Measurements from ENCODE around the gene SLC12A6. TPM values are rescaled to one million over a fixed set of nuclear protein-coding genes. Genes with fewer than 3 reads are reported as not detected.
A peak's percentile ranks its signal among the peaks of the same experiment; 100 is the strongest.
"Not testable (repeated sequence)": the region's sequence is repeated elsewhere in the genome, so short reads cannot be mapped to it uniquely, and the experiment has no call there.

The SLC12A6 gene
- total RNA-seq, result 7.0 TPM

- ATAC-seq, result peak; percentile 97
- DNase-seq (ENCODE audit: low spot score), result peak; percentile 91
Measured at GRCh38 chr15:34337557-34338306, at the start of gene SLC12A6. Gene SLC12A6 (minus strand): TSS chr15:34337781. CDS start chr15:34336680, 1,101 bp downstream.

DNA sequence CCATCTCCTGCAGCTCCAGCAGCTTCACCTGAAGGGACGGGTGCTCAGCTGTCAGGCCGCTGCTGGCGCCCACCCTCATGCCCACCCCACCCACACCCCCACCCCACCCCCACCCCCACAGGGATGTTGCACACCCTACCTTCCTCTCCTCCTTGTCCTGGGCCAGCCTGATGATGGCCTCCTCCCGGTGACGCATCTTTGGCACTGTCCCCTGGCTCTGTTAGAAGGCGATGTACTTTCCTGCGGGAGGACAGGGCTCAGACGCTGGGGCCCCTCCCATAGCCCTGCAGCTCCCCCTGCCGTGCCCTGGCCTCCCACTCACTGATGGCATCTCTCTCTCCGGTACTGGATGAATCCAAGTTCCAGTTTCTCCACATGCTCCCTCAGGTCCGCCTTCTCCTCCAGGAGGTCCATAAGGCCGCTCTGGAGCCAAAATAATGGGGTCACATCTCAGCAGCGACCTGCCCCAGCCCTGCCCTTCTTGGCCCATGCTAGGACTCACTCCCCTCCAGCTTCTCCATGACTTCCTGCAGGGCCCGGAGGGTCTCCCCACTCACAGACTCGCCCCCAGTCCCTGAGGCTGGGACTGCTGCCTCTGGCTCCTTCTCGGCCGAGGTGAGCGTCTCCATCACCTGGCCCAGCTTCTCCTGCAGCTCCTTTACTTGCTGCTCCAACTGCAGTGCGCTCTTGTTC lies 44.4 kb upstream of the SLC12A6 start:
- DNase-seq (ENCODE audit: low spot score); ATAC-seq: not testable (repeated sequence)

GRCh38 chr15:34380491-34380890 lies 42.9 kb upstream of the SLC12A6 start:
- not testable (repeated sequence) for DNase-seq (ENCODE audit: low spot score); ATAC-seq

DNA sequence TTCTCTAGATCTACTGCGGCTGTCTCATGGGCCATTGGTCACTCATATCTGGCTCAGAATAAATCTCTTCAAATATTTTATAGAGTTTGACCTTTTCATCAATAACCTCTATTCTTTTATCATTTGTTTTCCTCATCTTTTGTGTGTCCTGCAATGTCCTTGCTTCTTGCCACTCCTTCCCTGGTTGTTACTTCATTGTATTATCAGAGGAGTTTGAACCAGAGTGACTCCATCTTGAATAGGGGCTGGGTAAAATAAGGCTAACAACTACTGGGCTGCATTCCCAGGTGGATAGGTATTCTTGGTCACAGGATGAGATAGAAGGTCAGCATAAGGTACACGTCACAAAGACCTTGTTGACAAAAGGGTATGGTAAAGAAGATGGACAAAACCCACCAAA lies 39.3 kb upstream of the SLC12A6 start:
- ATAC-seq, result no peak
- DNase-seq (ENCODE audit: low spot score), result no peak

- not testable (repeated sequence) for DNase-seq (ENCODE audit: low spot score); ATAC-seq
Measured at GRCh38 chr15:34375541-34375940, 38.0 kb upstream of the SLC12A6 start.

GRCh38 chr15:34374816-34375215 lies 37.2 kb upstream of the SLC12A6 start:
- DNase-seq (ENCODE audit: low spot score) (no peak), ATAC-seq (no peak)

GRCh38 chr15:34373951-34374350 lies 36.4 kb upstream of the SLC12A6 start:
- DNase-seq (ENCODE audit: low spot score) (no peak), ATAC-seq (no peak)

- no peak for DNase-seq (ENCODE audit: low spot score)
Measured at GRCh38 chr15:34370643-34371042, 33.1 kb upstream of the SLC12A6 start.

GRCh38 chr15:34370129-34370528 lies 32.5 kb upstream of the SLC12A6 start:
- ATAC-seq (no peak), DNase-seq (ENCODE audit: low spot score) (no peak)

More at GRCh38 chr15:34370643-34371042, 33.1 kb upstream of the SLC12A6 start:
- ATAC-seq, result no peak

DNA sequence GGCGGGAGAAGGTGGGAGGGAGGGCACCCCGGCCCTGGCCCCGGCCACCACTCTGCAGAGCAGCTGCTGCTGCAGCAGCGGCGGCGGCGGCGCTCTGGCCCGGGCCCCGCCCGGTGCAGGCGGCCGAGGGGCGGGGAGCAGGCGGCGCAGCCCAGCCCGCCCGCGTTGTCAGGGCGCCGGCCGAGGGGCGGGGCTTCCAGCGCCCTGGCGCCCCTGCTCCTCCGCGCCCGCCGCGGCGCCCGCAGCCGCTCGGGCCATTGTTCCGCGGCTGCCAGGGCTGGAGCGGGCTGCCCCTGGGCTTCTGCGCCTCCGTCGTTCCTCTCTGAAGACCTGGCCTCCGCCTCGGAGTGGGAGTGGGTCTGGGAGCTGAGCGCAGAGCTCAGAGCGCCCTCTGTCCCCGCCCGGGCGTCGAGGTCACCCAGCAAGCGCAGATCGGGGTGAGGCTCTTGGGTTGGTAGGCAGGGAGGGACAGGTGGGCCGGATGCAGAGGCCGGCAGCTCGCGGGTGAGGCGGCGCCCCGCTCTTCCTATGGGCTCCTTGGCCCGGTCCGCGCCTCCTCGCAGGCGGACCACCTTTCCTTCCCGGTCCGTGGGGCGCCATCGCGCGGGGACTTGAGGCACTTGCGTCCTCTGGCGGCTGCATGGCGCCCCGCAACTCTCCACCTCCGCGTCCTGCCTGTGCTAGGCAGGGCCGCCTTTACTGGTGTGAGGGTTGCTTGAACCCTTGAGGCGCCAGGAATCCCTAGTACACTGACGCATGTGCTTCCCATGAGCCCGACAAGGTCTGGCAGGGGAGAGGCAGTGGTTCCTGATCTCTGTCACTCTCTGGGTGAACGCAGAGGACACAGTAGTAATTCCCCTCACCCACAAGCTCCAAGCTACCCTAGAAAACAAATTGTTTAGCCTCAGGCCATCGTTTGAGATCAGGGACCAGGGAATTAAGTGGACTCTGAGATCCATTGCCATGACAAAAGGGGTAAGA lies 29.8 kb upstream of the SLC12A6 start, which contains the start of gene LPCAT4:
LPCAT4 (minus strand) TSS at position 96 of the 981 bp plus-strand sequence. CDS start 96 bp downstream, outside the sequence.
- DNase-seq (ENCODE audit: low spot score) (peak; percentile 87), ATAC-seq (peak; percentile 95)

DNA sequence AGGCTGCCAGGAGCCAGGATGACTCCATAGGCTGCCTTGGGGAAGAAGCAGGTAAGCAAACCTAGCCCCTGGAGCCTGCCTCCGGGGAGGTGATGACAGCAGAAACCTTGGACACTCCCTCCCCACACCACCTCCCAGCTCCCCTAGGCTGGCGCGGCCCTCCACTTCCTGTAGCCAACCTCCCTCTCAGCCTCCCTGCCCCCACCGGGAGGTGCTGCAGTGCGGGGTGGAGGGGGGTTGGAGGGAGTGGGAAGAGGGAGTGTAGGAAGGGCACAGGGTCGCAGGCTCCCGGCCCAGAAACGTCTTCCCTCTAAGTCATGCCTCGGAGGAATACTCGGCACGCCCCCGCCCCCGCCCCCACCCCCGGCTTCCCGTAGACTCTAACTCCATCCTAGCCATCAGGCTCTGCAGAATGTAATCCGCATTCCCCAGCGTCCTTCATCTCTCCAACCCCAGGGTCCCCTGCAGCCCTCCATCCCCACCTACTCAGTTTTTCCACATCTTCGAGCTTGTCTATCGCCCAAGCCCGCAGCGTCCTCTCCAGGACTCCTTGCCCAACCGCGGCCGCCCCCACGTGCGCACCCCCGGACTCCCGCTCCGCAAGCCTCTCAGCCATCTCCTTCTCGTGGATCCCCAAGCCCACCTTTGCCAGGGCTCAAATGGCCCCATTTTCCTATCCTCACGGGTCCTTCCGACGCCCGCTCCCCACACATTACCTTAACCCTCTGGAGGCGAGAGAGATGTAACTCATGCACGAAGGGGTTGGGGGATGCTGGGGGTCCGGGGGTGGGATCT lies 28.9 kb upstream of the SLC12A6 start:
- ATAC-seq (no peak), DNase-seq (ENCODE audit: low spot score) (no peak)

- ATAC-seq, result no peak
- DNase-seq (ENCODE audit: low spot score), result no peak
Measured at GRCh38 chr15:34365836-34366235, 28.3 kb upstream of the SLC12A6 start.

DNA sequence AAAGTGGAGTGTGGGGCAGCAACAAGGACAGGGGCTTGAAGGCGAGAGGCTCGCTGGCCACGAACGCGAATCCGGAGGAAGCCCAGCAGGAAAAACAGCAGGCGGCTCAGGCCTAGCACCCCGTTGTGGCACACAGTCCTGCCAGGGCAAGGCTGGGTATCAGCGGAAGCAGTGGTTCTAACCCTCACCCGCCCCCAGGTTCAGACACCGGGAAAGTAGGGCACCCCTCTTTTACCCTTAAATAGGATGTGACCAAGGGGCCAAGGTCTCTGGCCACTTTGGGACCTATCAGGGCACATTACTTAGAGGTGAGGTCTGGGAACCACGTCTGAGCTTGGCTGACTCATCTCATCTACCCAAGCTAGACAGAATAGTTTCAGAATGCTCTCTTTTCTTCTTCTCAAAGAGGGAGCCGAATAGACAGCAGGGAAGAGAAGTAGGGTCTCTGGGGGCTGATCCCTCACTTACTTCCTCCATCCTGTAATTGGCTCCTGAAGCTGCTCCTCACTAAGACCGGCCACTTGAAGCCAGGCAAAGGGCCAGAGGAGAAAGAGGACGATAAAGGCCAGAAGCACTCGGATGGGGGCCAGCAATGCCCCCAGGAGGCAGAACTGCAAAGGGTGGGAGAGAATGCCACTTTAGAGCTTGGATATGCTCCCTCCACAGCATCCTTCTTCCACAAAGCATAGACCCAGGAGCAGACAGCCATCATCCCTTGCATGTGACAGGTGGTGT lies 27.7 kb upstream of the SLC12A6 start:
- ATAC-seq, result no peak
- DNase-seq (ENCODE audit: low spot score), result no peak

DNA sequence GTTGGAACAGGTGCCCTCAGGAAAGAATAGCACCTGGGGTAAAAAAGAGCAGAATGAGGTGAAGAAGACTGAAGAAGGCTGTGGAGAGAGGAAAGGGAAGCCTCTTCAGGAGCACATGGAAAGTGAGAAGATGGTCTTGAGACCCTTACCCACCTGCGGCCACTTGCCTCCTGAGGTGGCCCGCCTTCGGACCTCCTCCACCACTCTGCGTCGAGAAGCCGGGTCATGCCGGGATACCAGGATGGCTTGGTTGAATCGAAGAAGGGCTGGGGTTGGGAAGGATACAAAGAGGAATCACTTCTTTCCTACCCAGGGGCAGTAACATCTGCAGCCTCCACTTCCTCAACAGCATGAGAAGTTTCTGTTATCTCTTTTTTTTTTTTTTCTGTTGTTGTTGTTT lies 26.5 kb upstream of the SLC12A6 start:
- no peak for ATAC-seq
- no peak for DNase-seq (ENCODE audit: low spot score)

GRCh38 chr15:34362047-34362773 lies 24.6 kb upstream of the SLC12A6 start:
- ATAC-seq (no peak), DNase-seq (ENCODE audit: low spot score) (no peak)

- ATAC-seq, result no peak
- no peak for DNase-seq (ENCODE audit: low spot score)
Measured at GRCh38 chr15:34361278-34361677, 23.7 kb upstream of the SLC12A6 start.

DNA sequence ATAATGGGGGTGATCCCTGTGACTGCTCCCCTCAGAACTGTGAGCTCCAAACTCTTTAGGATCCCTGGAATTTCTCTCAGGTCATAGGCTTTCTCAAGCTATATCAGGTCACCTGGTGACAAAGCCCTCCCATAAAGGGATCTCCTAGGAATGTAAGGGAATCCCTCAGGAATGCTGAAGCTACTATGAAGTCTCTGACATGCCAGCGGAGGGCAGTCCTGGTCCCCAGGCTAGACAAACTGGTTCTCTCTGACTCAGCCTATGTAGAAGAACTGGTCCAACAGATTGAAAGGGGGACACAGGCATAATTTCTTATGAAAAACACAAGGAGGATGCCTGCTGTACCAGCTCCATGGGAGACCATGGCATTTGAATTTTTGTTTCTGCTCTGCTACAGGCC lies 22.7 kb upstream of the SLC12A6 start:
- no peak for ATAC-seq
- no peak for DNase-seq (ENCODE audit: low spot score)

DNA sequence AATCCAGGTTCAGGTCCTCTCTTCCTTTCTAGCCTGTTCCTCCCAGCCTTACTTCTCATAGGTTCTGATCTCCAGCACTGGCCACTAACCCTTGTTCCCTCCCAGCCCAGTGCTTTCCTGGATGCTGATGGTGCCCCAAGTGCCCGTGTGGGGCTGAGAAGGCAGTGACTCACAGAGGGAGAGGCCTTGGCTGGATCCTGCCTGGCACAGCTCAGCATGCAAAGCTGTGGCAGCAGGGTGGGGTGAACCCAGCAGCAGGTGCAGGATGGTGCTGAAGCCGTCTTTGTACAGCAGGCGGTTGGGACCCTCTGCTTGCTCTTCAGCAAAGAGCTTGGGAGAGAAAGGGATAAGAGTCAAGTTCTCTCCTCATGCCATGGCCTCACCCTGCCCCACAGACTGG lies 21.8 kb upstream of the SLC12A6 start:
- DNase-seq (ENCODE audit: low spot score), result no peak
- ATAC-seq, result no peak

DNA sequence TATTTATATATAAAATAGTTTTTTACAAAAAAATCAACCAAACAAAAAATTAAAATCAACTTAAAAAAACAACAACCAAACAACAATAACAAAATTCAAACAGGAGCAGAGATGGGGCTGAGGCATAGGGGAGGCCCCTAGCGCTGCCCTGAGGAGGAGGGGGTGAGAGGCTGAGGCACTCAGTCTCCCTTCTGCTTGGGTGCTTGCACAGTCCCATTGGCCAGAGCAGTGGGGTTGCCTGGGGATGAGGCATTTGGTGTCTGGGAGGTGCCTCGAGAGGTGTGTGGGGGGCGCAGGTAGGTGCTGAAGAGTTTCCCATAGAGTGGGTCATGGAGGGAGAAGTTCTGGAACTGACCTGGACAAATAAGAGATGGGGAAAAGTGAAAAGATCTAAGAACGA lies 21.4 kb upstream of the SLC12A6 start:
- DNase-seq (ENCODE audit: low spot score) (no peak), ATAC-seq (no peak)

Measured in left lobe of liver (tissue), 2 donors.